IPS-18c (cell line): ENCODE results near the gene PRKCB.
"Not testable (repeated sequence)": the region's sequence is repeated elsewhere in the genome, so short reads cannot be mapped to it uniquely, and the experiment has no call there.

Experiments used
- H3K4me3 ChIP-seq: 2 replicates; pipeline ENCODE4 v1.7.0; 2013; ENCODE audit warnings: low read depth, mild to moderate bottlenecking, low read length, moderate library complexity; ENCODE audit not compliant: insufficient read depth
- H3K9me3 ChIP-seq: one replicate; pipeline ENCODE4 v1.6.1; 2013; ENCODE audit warnings: mild to moderate bottlenecking, low read length, moderate library complexity; ENCODE audit not compliant: control insufficient read depth, insufficient read depth

PRKCB gene

DNA sequence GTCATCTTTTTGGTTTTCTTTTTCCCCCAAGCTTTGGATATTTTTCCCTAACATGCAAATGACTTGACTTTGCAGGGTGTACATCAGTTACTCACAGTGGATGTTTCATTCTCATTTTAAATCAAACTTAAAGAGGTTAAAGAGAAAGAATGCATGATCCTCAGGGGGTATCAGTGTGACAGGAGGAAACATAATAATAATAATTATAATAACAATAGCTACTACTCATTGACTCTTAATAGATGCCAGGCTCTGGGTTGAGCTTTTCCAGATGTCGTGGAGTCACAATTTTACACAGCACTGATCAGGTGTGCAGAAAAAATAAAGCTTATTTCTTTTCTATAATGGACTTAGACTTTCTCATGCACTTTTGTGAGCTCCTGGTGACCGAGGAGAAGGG is 263.1 kb downstream of the PRKCB start:
- Histone ChIP-seq H3K9me3 (no peaks in the 10 kb centered on the region), H3K4me3 (no peak overlapping the region)

- no peak overlapping the region for H3K4me3 ChIP-seq
- no peaks in the 10 kb centered on the region for H3K9me3 ChIP-seq
Measured at GRCh38 chr16:24101431-24101830, 265.6 kb downstream of the PRKCB start.

DNA sequence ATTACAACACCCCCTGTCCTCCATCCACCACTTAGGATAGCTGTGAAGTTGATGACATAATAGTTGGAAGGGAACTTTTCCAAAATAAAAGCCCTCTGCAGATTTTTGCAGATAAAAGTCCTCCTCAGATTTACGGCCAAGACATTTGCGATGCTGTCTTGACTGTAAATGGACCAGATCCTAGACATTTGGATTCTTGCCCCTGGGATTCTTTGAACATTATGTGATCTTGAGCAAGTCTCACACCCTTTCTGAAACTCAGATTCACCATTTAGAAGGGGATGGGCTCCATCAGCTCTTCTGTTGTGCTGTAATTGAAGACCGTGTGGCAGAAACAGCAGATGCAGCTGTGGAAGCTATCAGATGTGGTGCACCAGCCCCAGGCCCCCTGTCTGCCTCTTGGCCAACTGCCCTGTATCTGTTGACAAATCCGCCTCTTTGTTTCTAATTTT is 266.5 kb downstream of the PRKCB start:
- Histone ChIP-seq H3K9me3 (no peaks in the 10 kb centered on the region), H3K4me3 (no peak overlapping the region)

- H3K9me3 ChIP-seq, H3K4me3 ChIP-seq: not testable (repeated sequence)
Measured at GRCh38 chr16:24105471-24105870, 269.7 kb downstream of the PRKCB start.

DNA sequence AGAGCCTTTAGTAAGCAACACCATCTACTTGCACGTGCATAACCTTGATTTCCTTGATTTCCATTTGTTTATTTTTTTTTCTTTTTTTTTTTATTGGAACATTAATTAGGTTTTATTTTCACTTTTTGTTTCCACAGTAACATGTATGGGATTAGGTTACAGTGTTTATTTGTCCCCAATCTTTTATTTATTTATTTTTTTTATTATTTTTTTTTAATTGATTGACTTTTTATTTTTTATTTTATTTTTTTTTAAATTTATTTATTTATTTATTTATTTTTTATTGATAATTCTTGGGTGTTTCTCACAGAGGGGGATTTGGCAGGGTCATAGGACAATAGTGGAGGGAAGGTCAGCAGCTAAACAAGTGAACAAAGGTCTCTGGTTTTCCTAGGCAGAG is 272.3 kb downstream of the PRKCB start:
- H3K4me3 ChIP-seq, H3K9me3 ChIP-seq: not testable (repeated sequence)

GRCh38 chr16:24111724-24112302 is 276.0 kb downstream of the PRKCB start:
- Histone ChIP-seq H3K9me3 (no peaks in the 10 kb centered on the region), H3K4me3 (no peak overlapping the region)

DNA sequence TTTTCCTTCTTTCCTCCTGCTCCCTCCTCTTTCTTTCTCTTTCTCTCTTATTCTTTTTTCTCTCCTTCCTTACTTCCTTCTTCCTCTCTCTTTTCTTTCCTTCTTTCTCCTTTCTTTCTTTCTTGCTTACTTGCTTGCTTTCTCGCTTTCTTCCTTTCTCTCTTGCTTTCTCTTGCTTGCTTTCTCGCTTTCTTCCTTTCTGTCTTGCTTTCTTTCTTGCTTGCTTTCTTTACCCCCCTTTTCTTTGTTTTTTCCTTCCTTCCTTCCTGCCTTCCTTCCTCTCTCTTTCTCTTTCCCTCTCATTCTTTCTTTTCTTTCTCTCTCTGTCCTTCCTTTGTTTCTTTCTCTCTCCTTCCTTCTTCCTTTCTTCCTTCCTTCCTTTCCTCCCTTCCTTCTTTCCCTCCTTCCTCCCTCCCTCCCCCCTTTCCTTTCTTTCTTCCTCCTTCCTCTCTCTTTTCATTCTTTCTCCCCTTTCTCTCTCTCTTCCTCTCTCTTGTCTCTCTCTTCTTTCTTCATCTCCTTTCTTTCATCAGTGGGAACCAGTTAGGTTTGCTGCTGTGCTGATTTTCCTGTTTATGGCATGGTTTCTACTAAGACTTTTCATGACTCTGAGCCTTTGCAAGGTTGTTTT is 277.4 kb downstream of the PRKCB start:
- H3K9me3 ChIP-seq, result no peaks in the 10 kb centered on the region
- H3K4me3 ChIP-seq, result no peak overlapping the region

GRCh38 chr16:24114876-24115275 is 279.1 kb downstream of the PRKCB start:
- Histone ChIP-seq H3K4me3 (no peak overlapping the region), H3K9me3 (no peaks in the 10 kb centered on the region)

DNA sequence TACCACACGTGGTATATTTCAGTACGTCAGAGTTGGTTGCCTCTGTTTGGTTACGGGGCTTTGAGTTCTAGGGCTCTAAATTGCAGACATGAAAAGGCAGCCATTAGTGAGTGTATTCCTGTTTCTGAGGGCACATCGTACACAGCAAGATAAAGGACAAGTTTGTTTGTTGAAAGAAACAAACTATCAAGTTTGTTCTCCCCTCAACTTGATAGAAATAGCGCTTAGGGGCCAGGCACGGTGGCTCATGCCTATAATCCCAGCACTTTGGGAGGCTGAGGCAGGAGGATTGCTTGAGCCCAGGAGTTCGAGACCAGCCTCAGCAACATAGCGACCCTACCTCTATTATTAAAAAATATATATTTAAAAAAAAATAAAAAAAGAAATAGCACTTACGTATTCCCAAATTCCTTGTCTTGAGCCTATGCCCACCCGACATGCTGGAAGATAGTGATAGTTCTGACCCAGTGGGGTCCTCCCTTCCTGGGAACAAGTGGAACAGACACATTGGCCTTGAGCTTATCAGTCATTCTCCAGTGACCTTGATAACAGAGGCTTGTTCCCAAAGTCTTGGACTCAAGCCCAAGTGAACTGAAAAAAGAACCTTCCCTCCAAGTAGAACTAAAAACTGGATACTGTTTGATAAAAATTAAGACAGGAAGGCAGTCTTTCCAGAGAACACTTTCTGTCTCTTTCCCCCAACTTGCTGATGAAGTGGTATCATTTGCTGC is 280.4 kb downstream of the PRKCB start:
- Histone ChIP-seq H3K9me3 (no peaks in the 10 kb centered on the region), H3K4me3 (no peak overlapping the region)

DNA sequence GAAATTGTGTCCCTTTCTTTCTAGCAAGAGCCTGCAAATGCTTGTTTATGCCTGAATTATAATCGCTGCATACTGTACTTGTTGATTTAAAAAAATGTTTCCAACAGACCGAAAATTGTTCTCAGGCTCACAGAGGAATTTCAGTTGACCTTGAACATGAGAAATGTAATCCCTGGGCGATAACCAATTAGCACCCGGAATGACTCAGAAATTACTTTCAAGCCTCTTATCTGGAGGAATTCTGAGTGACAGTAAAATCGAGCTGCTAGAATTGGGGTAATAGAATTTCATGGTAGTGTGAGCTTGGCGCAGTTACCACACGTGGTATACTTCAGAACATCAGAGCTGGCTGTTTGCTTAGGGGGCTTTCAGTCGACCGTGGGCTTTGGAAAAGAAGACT is 281.2 kb downstream of the PRKCB start:
- no peaks in the 10 kb centered on the region for H3K9me3 ChIP-seq
- no peak overlapping the region for H3K4me3 ChIP-seq

DNA sequence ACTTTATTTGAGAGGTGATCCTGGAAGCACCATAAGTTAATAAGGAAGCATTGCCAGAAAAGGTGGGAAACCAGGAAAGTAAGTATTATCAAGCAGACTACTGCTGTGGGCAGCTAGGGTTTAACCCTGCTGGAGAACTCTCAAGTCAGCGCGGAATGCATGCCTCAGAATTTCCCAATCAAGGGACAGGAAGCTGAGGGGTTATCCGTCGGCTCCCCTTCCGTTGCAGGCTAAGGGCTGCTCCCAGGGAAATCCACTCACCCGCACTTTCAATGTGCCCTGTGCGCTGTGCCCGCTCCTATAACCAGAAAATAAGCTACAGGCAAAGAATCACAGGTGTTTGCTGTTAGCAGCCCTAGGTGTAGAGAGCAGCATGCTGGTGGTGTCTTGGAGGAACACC is 281.9 kb downstream of the PRKCB start:
- no peaks in the 10 kb centered on the region for H3K9me3 ChIP-seq
- H3K4me3 ChIP-seq, result no peak overlapping the region

DNA sequence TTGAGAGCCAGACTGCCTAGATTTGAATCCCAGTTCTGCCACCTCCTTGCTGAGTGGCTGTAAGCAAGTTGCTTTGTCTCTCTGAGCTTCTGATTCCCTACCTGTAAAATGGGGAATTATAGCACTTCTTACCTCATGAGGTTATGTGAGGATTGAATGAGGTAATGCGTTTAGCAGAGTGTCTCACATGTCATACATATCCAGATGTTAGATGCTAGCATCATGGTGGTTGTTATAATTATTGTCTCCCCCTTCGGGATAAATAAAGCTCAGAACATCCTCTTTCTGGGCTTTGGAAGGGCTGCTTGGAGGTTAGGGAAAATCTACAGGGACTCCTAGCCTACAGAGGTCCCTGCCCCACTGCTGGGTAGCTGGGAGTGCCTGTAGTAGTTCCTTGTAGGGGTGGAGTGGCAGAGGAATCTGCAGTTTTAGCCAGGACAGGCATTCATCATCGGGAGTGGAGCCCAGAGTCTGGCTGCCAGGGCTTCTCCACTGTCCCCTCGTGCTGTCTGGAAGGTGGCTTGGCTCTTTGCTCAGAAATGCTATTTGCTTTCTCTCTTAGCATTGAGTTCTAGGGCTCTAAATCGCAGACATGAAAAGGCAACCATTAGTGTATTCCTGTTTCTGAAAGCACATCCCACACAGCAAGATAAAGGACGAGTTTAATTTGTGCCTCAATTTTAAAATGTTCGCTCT is 282.5 kb downstream of the PRKCB start:
- Histone ChIP-seq H3K4me3 (no peak overlapping the region), H3K9me3 (no peaks in the 10 kb centered on the region)

DNA sequence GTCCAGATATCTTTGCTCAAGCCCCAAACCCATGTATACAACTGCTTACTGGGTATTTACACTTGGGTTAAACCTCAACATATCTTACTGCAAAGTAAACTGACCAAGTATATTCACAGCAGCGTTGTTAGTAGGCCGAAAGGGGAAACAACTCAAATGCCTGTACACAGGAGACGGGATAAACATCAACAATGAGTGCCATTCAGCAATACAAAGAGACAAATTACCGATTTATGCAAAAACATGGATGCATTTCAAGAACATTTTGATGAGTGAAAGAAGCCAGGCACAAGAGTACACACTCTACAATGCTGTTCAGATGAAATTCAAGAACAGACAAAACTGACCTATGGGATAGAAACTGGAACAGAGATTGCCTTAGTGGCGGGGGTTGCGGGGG is 284.0 kb downstream of the PRKCB start:
- H3K9me3 ChIP-seq, result no peaks in the 10 kb centered on the region
- H3K4me3 ChIP-seq, result no peak overlapping the region

DNA sequence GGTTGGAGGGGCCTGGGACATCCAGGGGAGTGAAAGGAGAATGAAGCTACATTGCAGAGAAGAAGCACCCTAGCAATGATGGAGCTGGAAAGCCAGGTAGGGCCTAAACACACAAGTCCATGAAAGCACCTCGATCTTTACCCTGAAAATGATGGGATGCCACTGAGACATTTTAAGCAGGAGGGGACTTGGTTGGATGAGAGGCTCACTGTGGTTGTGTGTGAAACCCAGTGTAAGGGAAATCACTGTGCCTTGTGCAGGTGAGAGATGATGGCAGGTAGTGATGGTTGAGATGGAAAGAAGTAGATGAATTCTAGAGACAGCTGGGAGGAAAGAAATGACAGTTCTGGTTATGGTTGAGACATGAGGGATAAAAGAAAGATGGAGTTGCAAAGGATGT is 287.5 kb downstream of the PRKCB start:
- Histone ChIP-seq H3K9me3 (no peaks in the 10 kb centered on the region), H3K4me3 (no peak overlapping the region)

GRCh38 chr16:24124291-24124690 is 288.5 kb downstream of the PRKCB start:
- no peak overlapping the region for H3K4me3 ChIP-seq

DNA sequence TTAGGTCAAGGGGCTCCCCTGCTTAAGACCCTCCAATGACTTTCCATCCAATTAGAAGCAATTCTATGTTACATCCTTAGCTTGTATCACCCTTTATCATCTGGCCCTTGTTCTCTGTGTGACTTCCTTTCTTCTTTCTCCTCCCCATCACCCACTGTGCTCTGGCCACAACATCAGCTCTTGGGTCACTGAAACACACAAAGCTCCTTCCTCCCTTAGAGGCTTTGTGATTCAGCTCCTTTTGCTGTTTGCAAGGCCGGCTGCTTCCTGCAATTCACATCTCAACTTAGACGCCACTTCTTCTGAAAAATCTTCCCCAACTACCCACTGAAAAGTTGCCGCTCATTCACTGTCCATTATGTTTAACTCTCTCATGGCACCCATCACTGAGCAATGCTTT is 289.4 kb downstream of the PRKCB start:
- H3K9me3 ChIP-seq, result no peaks in the 10 kb centered on the region
- H3K4me3 ChIP-seq, result no peak overlapping the region

More at GRCh38 chr16:24124291-24124690, 288.5 kb downstream of the PRKCB start:
- H3K9me3 ChIP-seq, result no peaks in the 10 kb centered on the region

DNA sequence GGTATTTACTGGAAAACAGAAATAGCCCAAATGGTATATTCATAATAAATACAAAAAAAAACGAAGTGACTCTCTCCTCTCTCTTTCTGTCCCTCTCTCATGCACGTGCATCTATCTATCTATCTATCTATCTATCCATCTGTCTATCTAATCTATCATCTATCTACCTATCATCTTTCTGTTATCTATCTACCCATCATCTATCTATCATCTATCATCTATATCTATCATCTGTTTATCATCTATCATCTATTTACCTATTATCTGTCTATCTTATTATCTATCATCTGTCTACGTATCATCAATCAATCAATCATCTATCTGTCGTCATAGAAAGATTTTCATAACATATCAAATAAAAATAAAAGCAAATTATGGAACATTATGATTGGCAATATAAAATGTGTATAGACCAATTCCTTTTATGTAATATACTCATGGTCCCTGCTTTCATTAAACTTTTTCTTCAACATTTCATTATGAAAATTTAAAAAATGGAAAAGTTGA is 293.7 kb downstream of the PRKCB start:
- no peaks in the 10 kb centered on the region for H3K9me3 ChIP-seq
- H3K4me3 ChIP-seq, result no peak overlapping the region
